Sigmoid colon (tissue), 7 donors: ENCODE measurements around the gene MAGEA1. TPM values are rescaled to one million over a fixed set of nuclear protein-coding genes. Genes with fewer than 3 reads are reported as not detected.
"Not testable (repeated sequence)": the region's sequence is repeated elsewhere in the genome, so short reads cannot be mapped to it uniquely, and the experiment has no call there.

Source experiments
- DNase-seq: peaks from one replicate; pipeline ENCODE4 v3.0.0-alpha.2; 2019
- H3K27ac ChIP-seq, 4 donors: fragments of 200-600 bp; sonication (generic); one replicate each; pipeline ENCODE4 v1.5.1; 2016 to 2019; ENCODE audit warnings: mild to moderate bottlenecking in 1 of 4
- H3K27me3 ChIP-seq, 3 donors: fragments of 200-600 bp; sonication (generic); one replicate each; pipeline ENCODE4 v1.5.1; 2019; ENCODE audit warnings: mild to moderate bottlenecking in 1 of 3
- H3K36me3 ChIP-seq, 4 donors: fragments of 200-600 bp; sonication (generic); one replicate each; pipeline ENCODE4 v1.5.1; 2016 to 2019
- H3K4me1 ChIP-seq, 4 donors: fragments of 200-600 bp; sonication (generic); one replicate each; pipeline ENCODE4 v1.5.1; 2017 to 2019
- H3K4me3 ChIP-seq, 4 donors: fragments of 200-600 bp; sonication (generic); one replicate each; pipeline ENCODE4 v1.5.1; 2017 to 2019; ENCODE audit warnings: mild to moderate bottlenecking in 2 of 4, moderate library complexity in 1 of 4
- H3K9me3 ChIP-seq, 4 donors: fragments of 200-600 bp in 3 of 4; sonication (generic) in 3 of 4; one replicate each; pipeline versions ENCODE4 v1.5.1 to v1.6.1; 2013 to 2019
- CTCF ChIP-seq, 4 experiments: fragments of 450-650 bp in 3 of 4; fragments of 200-600 bp in 1 of 4; IDR thresholded peaks; one replicate each; pipeline ENCODE4 v1.5.1; 2016 to 2019; ENCODE audit warnings: antibody characterized with exemption in 4 of 4, mild to moderate bottlenecking in 3 of 4, moderate library complexity in 2 of 4
- EP300 ChIP-seq, 4 donors: sonication (generic); formaldehyde crosslinking; IDR thresholded peaks; one replicate each; pipeline ENCODE4 v1.6.1; 2017; ENCODE audit warnings: antibody characterized with exemption in 4 of 4
- POLR2A ChIP-seq, 2 donors: fragments of 450-650 bp; IDR thresholded peaks; one replicate each; pipeline ENCODE4 v1.6.1; 2016; ENCODE audit warnings: antibody characterized with exemption in 2 of 2, mild to moderate bottlenecking in 2 of 2, moderate library complexity in 2 of 2
- POLR2AphosphoS5 ChIP-seq, 4 donors: sonication (generic); formaldehyde crosslinking; IDR thresholded peaks; one replicate each; pipeline ENCODE4 v1.6.1; 2017; ENCODE audit warnings: antibody characterized with exemption in 4 of 4
- WGBS, 2 donors: extraction: QIAGEN DNeasy Blood & Tissue Kit; methylation state at CpG; one replicate each; pipeline ENCODE4 v1.1.7; 2013; 5-methylcytosine and 5-hydroxymethylcytosine counted together
- intact Hi-C: fragments of 100-400 bp; cut with DNase I; formaldehyde crosslinking; loops from one replicate; pipeline ENCODE4 v1.15.1; 2023
- polyA plus RNA-seq, 3 donors: library from polyadenylated mRNA; stranded (reverse); fragments of 200-250 nt; gene quantifications; one replicate each; pipeline ENCODE4 v1.2.3, GENCODE V29; 2013
- total RNA-seq, 4 donors: library from RNA; depleted of rRNA; stranded (reverse); fragments of >200 nt; gene quantifications; one replicate each; pipeline ENCODE4 v1.1.0, GENCODE V29; 2016
- donor health status: healthy with polysubstance abuse.
- donor health status: Bipolar disorder and iron deficiency.
- donor health status: healthy.

The MAGEA1 gene
- not detected for total RNA-seq
- not detected for polyA plus RNA-seq

GRCh38 chrX:153179131-153179530 lies at the start of gene MAGEA1:
Gene MAGEA1 (plus strand): TSS chrX:153179284. CDS start chrX:153182390, 3,106 bp downstream.
- Histone ChIP-seq H3K27ac (no peak within 1 kb of the TSS), H3K9me3 (no peaks in the 10 kb centered on the region), H3K27me3 (no peaks in the 10 kb centered on the region), H3K4me1 (no peaks in the 10 kb centered on the region), H3K36me3 (no peaks in the 10 kb centered on the region), H3K4me3 (no peak within 1 kb of the TSS)
- no peak for TF ChIP-seq POLR2AphosphoS5 (IDR thresholded peaks at IDR 0.05)
- no peak for DNase-seq
- WGBS, 2 donors: 91 to 95% methylated on average over 19 of the region's 19 CpGs
- intact Hi-C loops: no loop called here

- WGBS, 2 donors: no CpG with 5 or more reads among the region's 12 CpGs
- H3K9me3 ChIP-seq, intact Hi-C loops, H3K36me3 ChIP-seq, H3K4me3 ChIP-seq, H3K27me3 ChIP-seq, H3K27ac ChIP-seq, DNase-seq, H3K4me1 ChIP-seq: not testable (repeated sequence)
These were observed 46.2 kb upstream of the MAGEA1 start for GRCh38 chrX:153132924-153133323.

GRCh38 chrX:153139074-153139473 lies 40.0 kb upstream of the MAGEA1 start:
- H3K27ac ChIP-seq, H3K9me3 ChIP-seq, H3K4me1 ChIP-seq, DNase-seq, intact Hi-C loops, H3K27me3 ChIP-seq, H3K36me3 ChIP-seq, H3K4me3 ChIP-seq: not testable (repeated sequence)
- WGBS, 2 donors: no CpG with 5 or more reads among the region's 4 CpGs

- intact Hi-C loops, H3K9me3 ChIP-seq, H3K4me3 ChIP-seq, H3K36me3 ChIP-seq, H3K27ac ChIP-seq, DNase-seq, H3K4me1 ChIP-seq, H3K27me3 ChIP-seq: not testable (repeated sequence)
- WGBS, 2 donors: 71 to 89% methylated on average over 1 of the region's 7 CpGs
These were observed 32.8 kb upstream of the MAGEA1 start for GRCh38 chrX:153146288-153146687.

GRCh38 chrX:153153516-153153915 lies 25.6 kb upstream of the MAGEA1 start:
- TF ChIP-seq EP300 (IDR thresholded peaks at IDR 0.05) (no peak), POLR2A (IDR thresholded peaks at IDR 0.05) (no peak), CTCF (IDR thresholded peaks at IDR 0.05) (no peak), POLR2AphosphoS5 (IDR thresholded peaks at IDR 0.05) (no peak)
- H3K9me3 ChIP-seq: no peaks in the 10 kb centered on the region
- H3K36me3 ChIP-seq: no peaks in the 10 kb centered on the region
- intact Hi-C loops: no loop called here
- no peak for DNase-seq
- H3K27me3 ChIP-seq: no peaks in the 10 kb centered on the region
- no peak overlapping the region for H3K27ac ChIP-seq
- H3K4me1 ChIP-seq: no peaks in the 10 kb centered on the region
- H3K4me3 ChIP-seq: no peak overlapping the region
- 54 to 60% methylated on average over 3 of the region's 3 CpGs for WGBS, 2 donors

GRCh38 chrX:153157450-153157849 lies 21.6 kb upstream of the MAGEA1 start:
- Histone ChIP-seq H3K4me1 (no peaks in the 10 kb centered on the region), H3K27me3 (no peaks in the 10 kb centered on the region), H3K27ac (no peak overlapping the region), H3K4me3 (no peak overlapping the region), H3K36me3 (no peaks in the 10 kb centered on the region), H3K9me3 (no peaks in the 10 kb centered on the region)
- intact Hi-C loops: no loop called here
- DNase-seq: no peak
- TF ChIP-seq EP300 (IDR thresholded peaks at IDR 0.05): no peak
- TF ChIP-seq POLR2A (IDR thresholded peaks at IDR 0.05): no peak
- TF ChIP-seq CTCF (IDR thresholded peaks at IDR 0.05): no peak
- 50 to 58% methylated on average over 5 of the region's 5 CpGs for WGBS, 2 donors

GRCh38 chrX:153158319-153158718 lies 20.8 kb upstream of the MAGEA1 start:
- no peak for TF ChIP-seq CTCF (IDR thresholded peaks at IDR 0.05)
- TF ChIP-seq EP300 (IDR thresholded peaks at IDR 0.05): no peak
- no peak for TF ChIP-seq POLR2A (IDR thresholded peaks at IDR 0.05)
- no peak for TF ChIP-seq POLR2AphosphoS5 (IDR thresholded peaks at IDR 0.05)

More at GRCh38 chrX:153158319-153158718, 20.8 kb upstream of the MAGEA1 start:
- no peaks in the 10 kb centered on the region for H3K27me3 ChIP-seq
- WGBS, 2 donors: 89 to 93% methylated on average over 7 of the region's 7 CpGs
- no peaks in the 10 kb centered on the region for H3K4me1 ChIP-seq
- no peak for DNase-seq
- intact Hi-C loops: no loop called here
- no peak overlapping the region for H3K27ac ChIP-seq
- no peaks in the 10 kb centered on the region for H3K36me3 ChIP-seq
- H3K4me3 ChIP-seq: no peak overlapping the region
- H3K9me3 ChIP-seq: no peaks in the 10 kb centered on the region
